HG03039 (cell line): Measurements from ENCODE around the gene SETD4.

Experiments
- ATAC-seq: cut with Tn5 transposase; IDR thresholded peaks from one replicate; pipeline ENCODE4 v1.9.1; 2021; ENCODE audit warnings: mild to moderate bottlenecking, moderate library complexity; ENCODE audit not compliant: unreplicated experiment

Gene SETD4

GRCh38 chr21:36015045-36015444 is 45.3 kb downstream of the SETD4 start:
- no peak for ATAC-seq

GRCh38 chr21:36010801-36011200 is 49.5 kb downstream of the SETD4 start:
- no peak for ATAC-seq

- no peak for ATAC-seq
Observed at GRCh38 chr21:36008505-36008904, 51.8 kb downstream of the SETD4 start.

GRCh38 chr21:36005879-36006400 is 54.4 kb downstream of the SETD4 start:
- no peak for ATAC-seq

GRCh38 chr21:36005018-36005417 is 55.3 kb downstream of the SETD4 start:
- no peak for ATAC-seq

GRCh38 chr21:36004441-36004840 is 55.9 kb downstream of the SETD4 start:
- no peak for ATAC-seq

- ATAC-seq: no peak
Observed at GRCh38 chr21:36003776-36004175, 56.5 kb downstream of the SETD4 start.

GRCh38 chr21:35996217-35996616 is 64.1 kb downstream of the SETD4 start:
- no peak for ATAC-seq

GRCh38 chr21:35995522-35996088 is 64.7 kb downstream of the SETD4 start:
- ATAC-seq: no peak

- ATAC-seq: no peak
Observed at GRCh38 chr21:35994613-35995012, 65.7 kb downstream of the SETD4 start.

GRCh38 chr21:35993875-35994490 is 66.3 kb downstream of the SETD4 start:
- ATAC-seq: no peak

GRCh38 chr21:35991131-35991530 is 69.2 kb downstream of the SETD4 start:
- no peak for ATAC-seq

- ATAC-seq: no peak
Observed at GRCh38 chr21:35990609-35991008, 69.7 kb downstream of the SETD4 start.

GRCh38 chr21:35989138-35989735 is 71.1 kb downstream of the SETD4 start:
- no peak for ATAC-seq

- ATAC-seq: no peak
Observed at GRCh38 chr21:35988416-35989137, 71.7 kb downstream of the SETD4 start.

GRCh38 chr21:35987475-35987874 is 72.9 kb downstream of the SETD4 start:
- ATAC-seq: no peak

GRCh38 chr21:35984654-35985361 is 75.5 kb downstream of the SETD4 start:
- no peak for ATAC-seq
